T-helper 2 cell (primary cell): ENCODE measurements around the gene TRIM72.
A peak's percentile ranks its signal among the peaks of the same experiment; 100 is the strongest.
"Not testable (repeated sequence)": the region's sequence is repeated elsewhere in the genome, so short reads cannot be mapped to it uniquely, and the experiment has no call there.

Experiments
- DNase-seq, 5 experiments: peaks; one replicate each; pipeline versions ENCODE4 v3.0.0 to v3.0.0-alpha.2; 2012 to 2022

Gene TRIM72

DNA sequence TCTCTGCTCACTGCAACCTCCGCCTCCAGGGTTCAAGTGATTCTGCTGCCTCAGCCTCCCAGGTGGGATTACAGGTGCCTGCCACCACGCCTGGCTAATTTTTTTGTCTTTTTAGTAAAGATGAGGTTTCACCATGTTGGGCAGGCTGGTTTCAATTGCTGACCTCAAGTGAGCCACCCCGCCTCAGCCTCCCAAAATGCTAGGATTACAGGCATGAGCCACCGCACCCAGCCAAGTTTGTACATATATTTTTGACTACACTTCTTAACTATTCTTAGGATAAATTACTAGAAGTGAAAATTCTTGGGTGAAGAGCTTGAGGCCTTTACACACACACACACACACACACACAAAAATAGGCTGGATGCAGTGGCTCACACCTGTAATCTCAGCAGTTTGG is 44.4 kb downstream of the TRIM72 start:
- DNase-seq: no peak

GRCh38 chr16:31260136-31260931 is 46.4 kb downstream of the TRIM72 start:
- DNase-seq: no peak

DNA sequence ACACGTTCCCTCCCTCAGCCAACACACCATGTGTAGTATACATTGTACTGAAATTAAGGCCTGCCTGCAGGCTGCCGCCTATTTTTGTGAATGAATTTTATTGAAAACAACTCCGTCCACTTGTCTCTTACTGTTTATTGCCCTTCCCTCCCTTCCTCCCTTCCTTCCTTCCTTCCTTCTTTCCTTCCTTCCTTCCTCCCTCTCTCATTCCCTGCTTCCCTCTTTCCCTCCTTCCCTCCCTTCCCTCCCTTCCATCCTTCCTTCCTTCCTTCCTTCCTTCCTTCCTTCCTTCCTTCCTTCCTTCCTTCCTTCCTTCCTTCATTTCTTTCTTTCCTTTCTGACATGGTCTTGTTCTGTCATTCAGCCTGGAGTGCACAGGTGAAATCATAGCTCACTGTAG is 48.2 kb downstream of the TRIM72 start:
- DNase-seq: no peak

GRCh38 chr16:31265329-31266245 is 51.7 kb downstream of the TRIM72 start:
- DNase-seq: peak in 4 of 5 experiments; percentile 22 to 61 (median 53)

DNA sequence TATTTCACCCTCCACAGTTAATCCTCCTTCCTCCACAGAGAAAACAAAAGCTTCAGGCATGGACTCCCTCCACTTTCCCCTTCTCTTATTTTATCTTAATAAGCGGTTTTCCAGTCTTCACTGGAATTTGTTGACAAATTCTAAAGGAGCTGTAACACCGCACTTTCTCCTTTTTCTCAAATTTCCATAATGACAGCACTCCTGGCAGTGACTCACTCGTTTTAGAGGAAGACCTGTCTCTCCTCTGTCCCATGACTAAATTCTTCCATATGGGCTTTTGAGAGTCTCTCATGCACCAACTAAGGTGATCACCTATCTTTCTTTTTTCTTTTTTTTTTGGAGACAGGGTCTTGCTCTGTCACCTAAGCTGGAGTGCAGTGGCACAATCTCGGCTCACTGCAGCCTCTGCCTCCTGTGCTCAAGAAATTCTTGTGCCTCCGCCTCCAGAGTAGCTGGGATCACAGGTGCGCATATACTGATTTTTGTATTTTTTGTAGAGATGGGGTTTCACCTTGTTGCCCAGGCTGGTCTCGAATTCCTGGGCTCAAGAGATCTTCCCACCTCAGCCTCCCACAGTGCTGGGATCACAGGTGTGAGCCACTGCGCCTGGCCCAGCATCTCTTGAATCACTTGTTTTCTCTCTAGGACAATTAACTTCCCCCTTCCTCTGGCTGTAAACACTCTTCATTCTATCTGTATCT is 53.6 kb downstream of the TRIM72 start:
- no peak for DNase-seq

GRCh38 chr16:31268033-31268365 is 54.1 kb downstream of the TRIM72 start:
- DNase-seq: no peak

GRCh38 chr16:31268891-31269290 is 55.0 kb downstream of the TRIM72 start:
- DNase-seq: no peak

- DNase-seq: no peak
Observed at GRCh38 chr16:31269541-31269940, 55.6 kb downstream of the TRIM72 start.

GRCh38 chr16:31269973-31270372 is 56.1 kb downstream of the TRIM72 start:
- not testable (repeated sequence) for DNase-seq

GRCh38 chr16:31270795-31271194 is 56.9 kb downstream of the TRIM72 start:
- DNase-seq: no peak

DNA sequence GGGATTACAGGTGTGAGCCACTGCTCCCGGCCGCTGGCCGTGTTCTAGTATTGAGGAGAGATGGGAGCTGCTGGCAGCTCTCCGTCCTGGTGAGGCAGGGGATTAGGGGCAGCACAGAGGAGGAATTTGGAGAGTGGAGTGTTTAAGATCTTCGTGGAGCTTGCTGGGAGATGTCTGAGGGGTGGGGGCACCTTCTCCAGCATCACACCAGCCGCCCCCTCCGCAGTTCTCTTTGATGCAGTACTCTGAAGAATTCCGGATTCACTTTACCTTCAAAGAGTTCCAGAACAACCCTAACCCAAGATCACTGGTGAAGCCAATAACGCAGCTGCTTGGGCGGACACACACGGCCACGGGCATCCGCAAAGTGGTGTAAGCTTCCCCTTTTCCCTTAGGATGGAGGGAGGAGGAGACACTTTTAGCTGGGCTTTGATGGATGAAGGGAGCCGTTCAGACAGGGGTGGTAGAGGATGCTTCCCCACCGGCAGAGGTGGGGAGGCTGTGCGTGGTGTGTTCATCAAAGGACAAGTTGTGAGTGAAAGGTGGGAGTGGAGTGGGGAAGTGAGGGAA is 57.8 kb downstream of the TRIM72 start:
- no peak for DNase-seq

DNA sequence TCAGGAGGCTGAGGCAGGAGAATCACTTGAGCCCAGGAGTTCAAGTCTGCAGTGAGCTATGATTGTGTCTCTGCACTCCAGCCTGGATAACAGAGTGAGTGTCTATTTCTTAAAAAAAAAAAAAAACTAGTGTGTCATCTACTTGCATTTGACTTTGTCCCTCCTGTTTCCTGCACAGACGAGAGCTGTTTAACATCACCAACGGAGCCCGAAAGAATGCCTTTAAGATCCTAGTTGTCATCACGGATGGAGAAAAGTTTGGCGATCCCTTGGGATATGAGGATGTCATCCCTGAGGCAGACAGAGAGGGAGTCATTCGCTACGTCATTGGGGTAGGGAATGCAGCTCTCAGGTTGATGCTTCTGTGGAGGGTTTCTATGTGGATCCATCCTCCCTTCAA is 59.3 kb downstream of the TRIM72 start:
- DNase-seq: no peak

GRCh38 chr16:31273676-31274075 is 59.8 kb downstream of the TRIM72 start:
- no peak for DNase-seq

- DNase-seq: no peak
Observed at GRCh38 chr16:31274831-31275816, 61.2 kb downstream of the TRIM72 start.

DNA sequence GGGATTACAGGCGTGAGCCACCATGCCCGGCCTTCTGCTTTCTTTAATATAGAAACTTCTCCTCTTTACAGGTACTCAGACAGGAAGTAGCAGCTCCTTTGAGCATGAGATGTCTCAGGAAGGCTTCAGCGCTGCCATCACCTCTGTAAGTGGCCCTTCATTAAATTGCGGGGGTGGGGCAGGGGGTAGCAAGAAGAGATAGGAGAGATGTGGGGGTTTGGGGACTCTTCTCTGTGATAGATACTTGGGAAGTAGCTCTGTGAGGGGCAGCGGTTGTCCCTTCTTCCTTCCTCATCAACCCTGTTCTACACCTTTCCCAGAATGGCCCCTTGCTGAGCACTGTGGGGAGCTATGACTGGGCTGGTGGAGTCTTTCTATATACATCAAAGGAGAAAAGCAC is 62.7 kb downstream of the TRIM72 start:
- no peak for DNase-seq

- DNase-seq: no peak
Observed at GRCh38 chr16:31277659-31278260, 63.8 kb downstream of the TRIM72 start.

DNA sequence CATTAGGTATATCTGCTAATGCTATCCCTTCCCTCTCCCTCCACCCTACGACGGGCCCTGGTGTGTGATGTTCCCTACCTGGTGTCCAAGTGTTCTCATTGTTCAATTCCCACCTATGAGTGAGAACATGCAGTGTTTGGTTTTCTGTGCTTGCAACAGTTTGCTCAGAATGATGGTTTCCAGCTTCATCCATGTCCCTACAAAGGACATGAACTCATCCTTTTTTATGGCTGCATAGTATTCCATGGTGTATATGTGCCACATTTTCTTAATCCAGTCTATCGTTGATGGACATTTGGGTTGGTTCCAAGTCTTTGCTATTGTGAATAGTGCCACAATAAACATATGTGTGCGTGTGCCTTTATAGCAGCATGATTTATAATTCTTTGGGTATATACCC is 64.9 kb downstream of the TRIM72 start:
- DNase-seq: not testable (repeated sequence)
